IMR-90 (cell line): ENCODE measurements around the gene IGSF8.

Source experiments
- CEBPB ChIP-seq: IDR thresholded peaks from 2 replicates; pipeline ENCODE4 v1.6.1; 2012; ENCODE audit warnings: low read depth, low read length, improper control_type of control experiment
- CTCF ChIP-seq: conservative IDR thresholded peaks from 2 replicates; pipeline ENCODE4 v1.5.1; 2012; ENCODE audit warnings: mild to moderate bottlenecking, low read depth, low read length, improper control_type of control experiment
- FOS ChIP-seq: fragments of 150-350 bp; IDR thresholded peaks from 2 replicates; pipeline ENCODE4 v1.6.1; 2016; ENCODE audit warnings: low read depth, low read length
- MAFK ChIP-seq: IDR thresholded peaks from 2 replicates; pipeline ENCODE4 v1.6.1; 2012; ENCODE audit warnings: low read depth, low read length, improper control_type of control experiment
- POLR2A ChIP-seq: IDR thresholded peaks from 2 replicates; pipeline ENCODE4 v1.6.1; 2012; ENCODE audit warnings: mild to moderate bottlenecking, low read depth, low read length
- RAD21 ChIP-seq: IDR thresholded peaks from 2 replicates; pipeline ENCODE4 v1.6.1; 2012; ENCODE audit warnings: low read length, improper control_type of control experiment
- RCOR1 ChIP-seq: IDR thresholded peaks from 2 replicates; pipeline ENCODE4 v1.6.1; 2012; ENCODE audit warnings: mild to moderate bottlenecking, low read length, improper control_type of control experiment; ENCODE audit not compliant: insufficient replicate concordance
- RFX5 ChIP-seq: IDR thresholded peaks from 2 replicates; pipeline ENCODE4 v1.8.0; 2012; ENCODE audit warnings: low read depth, mild to moderate bottlenecking, low read length, moderate library complexity
- SMC3 ChIP-seq: fragments of 150-350 bp; IDR thresholded peaks from 2 replicates; pipeline ENCODE4 v1.6.1; 2016; ENCODE audit warnings: low read depth, mild to moderate bottlenecking, antibody characterized with exemption, low read length, moderate library complexity
- USF2 ChIP-seq: fragments of 150-350 bp; IDR thresholded peaks from 2 replicates; pipeline ENCODE4 v1.6.1; 2017; ENCODE audit warnings: mild to moderate bottlenecking, antibody characterized with exemption, low read length, low read depth

DNA sequence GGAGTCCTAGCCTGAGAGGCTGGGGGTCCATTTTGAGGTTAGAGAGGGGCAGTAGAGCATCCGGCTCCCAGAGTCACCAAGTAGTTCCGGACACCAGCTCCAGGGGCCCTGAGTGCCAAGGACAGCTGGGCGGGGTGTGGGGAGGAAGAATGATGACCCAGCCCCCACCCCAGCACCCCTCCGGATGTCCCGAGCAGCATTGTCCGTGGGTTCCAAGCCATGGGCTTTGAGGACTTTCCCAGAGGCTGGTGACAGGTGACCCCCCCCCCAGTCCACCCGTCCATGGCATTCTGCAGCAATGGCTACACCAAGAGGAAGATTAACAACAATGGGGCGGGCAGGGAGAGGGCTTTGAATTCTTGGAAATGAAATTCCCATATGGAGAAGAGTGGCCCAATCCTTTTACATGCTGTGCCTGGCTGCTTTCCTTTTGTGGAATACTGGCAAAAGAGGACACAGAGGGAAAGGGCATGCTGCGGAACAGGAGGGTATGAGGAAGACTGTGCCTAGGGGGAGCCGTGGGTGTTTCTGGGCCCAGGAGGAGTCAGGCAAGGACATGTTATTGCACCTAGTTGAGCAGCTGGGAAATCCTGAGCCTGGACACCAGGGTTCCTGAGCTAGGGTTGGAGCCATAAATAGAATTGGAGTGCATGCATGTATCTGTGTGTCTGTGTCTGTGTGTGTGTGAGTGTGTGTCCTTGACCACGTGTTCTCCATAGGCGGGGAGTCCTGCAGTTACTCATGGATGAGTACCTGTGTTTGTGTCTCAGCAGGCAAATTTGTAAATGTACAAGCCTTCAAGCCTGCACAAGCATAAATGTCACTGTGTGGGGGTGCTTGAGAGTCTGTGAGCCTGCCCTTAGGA, 18.1 kb upstream of the IGSF8 start:
- TF ChIP-seq RFX5 (no peak), CTCF (no peak), USF2 (peak; percentile 51; the same call in 1 of the 2 replicates), RAD21 (no peak), POLR2A (no peak), RCOR1 (no peak), CEBPB (no peak), FOS (no peak), MAFK (no peak), SMC3 (no peak)
